Measurements from ENCODE around the gene HLA-DQA1.
"Not testable (repeated sequence)": the region's sequence is repeated elsewhere in the genome, so short reads cannot be mapped to it uniquely, and the experiment has no call there.

HLA-DQA1 gene

GRCh38 chr6:32659856-32660595 lies 22.8 kb downstream of the HLA-DQA1 start:
- DNase-seq = no peak

DNA sequence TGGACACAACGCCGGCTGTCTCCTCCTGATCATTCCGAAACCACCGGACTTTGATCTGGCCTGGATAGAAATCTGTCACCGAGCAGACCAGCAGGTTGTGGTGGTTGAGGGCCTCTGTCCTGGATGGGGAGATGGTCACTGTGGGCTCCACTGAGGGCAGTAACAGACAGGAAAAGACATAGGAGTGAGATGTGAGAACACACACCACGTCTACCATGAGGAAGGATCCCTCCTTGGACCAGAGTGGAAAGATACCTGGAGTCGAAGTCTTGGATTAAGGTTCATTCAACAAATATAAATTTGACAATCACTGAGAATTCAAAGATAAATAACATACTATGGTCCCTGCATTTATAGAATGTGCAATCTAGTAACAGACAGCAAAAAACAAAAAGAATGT lies 24.9 kb downstream of the HLA-DQA1 start:
- DNase-seq = no peak

DNA sequence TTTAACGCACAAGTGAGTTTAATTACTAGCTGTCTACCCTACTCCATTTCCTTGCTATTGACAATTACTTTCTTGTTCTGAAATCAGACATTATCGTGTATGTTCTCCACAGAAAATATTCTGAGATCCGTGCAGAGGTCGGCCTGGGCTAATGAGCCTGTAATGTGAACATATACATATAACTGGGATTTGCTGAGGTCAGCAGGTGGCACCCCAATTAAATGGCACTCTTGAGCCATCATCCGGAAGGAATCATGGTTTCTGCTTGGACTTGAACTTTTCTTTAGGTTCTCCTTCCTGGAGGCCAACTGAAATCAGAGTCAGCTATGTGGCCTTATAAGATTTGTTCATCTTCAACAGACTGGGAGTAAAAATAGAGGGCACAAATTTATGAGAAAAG lies 25.6 kb downstream of the HLA-DQA1 start:
- DNase-seq = no peak

DNA sequence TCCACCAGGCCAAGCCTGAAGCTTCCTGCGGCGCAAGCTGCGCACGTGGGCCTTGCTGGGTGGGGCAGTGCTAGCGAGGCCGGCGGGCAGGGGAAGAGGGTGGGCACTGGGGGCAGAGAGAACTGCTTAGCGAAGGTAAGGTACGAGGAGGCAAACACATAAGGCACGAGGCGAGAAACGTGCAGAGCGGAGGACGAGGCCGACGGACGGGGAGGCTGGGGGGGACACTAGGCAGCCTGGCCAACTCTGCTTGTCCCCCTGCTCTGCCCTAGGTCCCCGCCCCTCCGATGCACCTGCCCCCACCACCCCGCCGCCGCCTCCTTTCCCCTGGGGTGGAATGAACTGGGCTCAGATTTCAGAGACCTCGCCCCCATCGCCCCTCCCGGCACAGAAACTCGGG lies 27.1 kb downstream of the HLA-DQA1 start:
- DNase-seq = no peak

- DNase-seq = peak; percentile 27
Measured at GRCh38 chr6:32664827-32665362, 27.7 kb downstream of the HLA-DQA1 start.

GRCh38 chr6:32665661-32666060 lies 28.5 kb downstream of the HLA-DQA1 start:
- no peak for DNase-seq

DNA sequence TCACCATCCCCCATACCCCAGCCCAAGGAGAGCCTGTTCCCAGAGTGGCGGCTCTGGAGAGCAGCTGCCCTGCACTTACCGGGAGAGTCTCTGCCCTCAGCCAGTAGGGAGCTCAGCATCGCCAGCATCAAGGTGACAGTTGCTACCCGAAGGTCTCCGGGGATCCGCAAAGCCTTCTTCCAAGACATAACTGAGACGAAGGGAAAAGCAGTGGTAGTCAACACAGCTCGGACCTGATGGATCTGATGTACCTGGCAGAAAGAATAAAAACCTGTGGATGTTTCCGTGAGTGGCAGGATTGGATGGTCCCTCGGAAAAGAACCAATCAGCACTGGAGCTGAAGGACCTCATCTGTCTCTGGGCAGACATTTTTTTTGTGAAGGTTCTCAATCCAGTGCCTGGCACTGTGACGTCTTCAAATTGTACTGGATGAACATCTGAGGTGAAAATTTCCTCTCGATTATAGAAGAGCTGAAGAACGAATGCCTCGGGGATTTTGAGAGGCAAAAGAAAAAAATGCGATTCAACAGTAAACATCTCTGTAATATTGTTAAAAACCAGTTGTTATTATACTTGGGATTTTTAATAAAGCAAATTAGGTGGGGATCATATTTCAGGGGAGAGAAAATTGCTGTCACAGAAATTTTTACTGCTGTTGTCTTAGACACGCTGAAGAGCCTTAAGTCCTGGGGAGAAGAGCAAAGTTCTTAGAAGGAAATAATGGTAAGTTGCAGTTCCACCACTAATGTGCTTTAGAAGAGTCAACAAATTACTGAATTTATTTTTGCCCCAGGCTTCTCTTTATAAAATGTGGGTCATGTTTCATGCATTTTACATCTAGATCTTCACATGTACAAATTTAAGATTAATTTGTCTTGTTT lies 29.5 kb downstream of the HLA-DQA1 start, which contains the start of gene HLA-DQB1:
Gene HLA-DQB1 (minus strand): TSS at position 238 of the 881 bp plus-strand sequence. CDS start 50 bp downstream, at position 188.
- peak; percentile 72 for DNase-seq

DNA sequence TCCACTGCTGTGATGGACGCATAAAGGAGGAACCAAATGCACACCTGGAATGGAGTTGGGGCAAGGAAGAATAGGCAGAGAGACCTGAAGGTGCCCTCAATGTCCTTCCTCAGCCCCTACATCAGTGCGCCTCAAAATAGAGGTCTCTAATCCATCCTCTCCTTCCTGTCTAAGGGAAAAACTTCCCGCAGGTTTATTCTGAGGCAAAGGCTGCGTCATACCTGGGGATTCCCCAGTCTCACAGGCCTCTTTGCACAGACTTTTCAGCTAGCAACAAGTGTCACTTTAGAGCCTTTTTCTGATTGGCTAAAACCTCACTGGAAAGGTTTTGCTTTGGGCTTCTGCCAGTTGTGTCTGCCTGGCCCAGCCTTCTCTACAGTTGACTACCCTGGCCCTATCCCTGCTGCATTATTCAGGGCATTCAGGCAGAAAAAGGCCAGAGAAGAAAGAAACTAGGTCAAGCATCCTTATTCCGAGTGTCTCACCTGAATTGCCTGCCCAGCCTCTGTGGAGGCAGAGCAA lies 31.1 kb downstream of the HLA-DQA1 start:
- no peak for DNase-seq

GRCh38 chr6:32669240-32669639 lies 32.0 kb downstream of the HLA-DQA1 start:
- no peak for DNase-seq

DNA sequence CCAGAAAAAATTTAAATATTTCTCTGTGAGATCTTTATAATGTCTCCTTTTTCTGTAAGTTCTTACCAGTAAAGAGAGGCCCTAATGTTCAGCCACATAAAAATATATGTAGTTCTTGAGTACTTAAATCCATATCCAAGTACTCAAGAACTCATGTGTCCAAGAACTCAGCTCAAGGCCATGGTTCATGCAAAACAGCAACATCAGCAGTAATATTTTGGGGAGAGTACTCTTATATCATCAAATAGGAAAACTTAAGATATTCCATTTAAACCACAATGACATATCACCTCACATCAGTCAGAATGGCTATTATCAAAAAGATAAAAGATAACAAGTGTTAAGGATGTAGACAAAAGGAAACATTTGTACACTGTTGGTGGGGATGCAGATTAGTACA lies 32.7 kb downstream of the HLA-DQA1 start:
- no peak for DNase-seq

DNA sequence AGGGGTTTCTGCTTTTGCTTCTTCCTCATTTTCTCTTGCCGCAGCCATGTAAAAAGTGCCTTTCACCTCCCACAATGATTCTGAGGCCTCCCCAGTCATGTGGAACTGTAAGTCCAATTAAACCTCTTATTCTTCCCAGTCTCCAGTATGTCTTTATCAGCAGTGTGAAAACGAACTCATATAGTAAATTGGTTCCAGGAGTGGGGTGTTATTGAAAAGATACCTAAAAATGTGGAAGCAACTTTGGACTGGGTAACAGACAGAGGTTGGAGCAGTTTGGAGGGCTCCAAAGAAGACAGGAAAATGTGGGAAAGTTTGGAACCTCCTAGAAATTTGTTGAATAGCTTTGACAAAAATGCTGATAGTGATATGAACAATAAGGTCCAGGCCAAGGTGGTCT lies 34.7 kb downstream of the HLA-DQA1 start:
- not testable (repeated sequence) for DNase-seq

DNA sequence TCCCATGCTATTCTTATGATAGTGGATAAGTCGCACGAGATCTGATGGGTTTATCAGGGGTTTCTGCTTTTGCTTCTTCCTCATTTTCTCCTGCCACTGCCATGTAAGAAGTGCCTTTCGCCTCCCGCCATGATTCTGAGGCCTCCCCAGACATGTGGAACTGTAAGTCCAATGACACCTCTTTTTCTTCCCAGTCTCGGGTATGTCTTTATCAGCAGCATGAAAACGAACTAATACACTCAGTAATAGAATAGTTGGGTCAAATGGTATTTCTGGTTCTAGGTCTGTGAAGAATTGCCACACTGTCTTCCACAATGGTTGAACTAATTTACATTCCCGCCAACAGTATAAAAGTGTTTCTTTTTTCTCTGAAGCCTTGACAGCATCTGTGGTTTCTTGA lies 36.9 kb downstream of the HLA-DQA1 start:
- not testable (repeated sequence) for DNase-seq

DNA sequence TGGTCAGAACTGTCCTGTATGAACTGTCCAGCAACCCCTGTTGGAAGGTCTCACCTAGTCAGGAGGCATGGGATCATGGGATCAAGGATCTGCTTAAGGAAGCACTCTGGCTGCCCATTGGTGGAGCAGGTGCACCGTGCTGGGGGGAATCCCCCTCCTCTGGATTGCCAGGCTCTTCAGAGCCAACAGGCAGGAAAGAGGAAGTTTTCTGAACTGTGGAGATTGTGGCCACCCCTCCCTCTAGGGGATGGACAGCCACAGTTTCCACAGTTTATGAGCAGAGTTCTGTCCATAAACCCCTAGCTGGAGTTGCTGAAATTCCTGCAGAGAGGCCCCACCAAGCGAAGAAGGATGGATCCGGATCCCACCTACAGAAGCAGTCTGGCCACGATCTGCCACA lies 42.3 kb downstream of the HLA-DQA1 start:
- no peak for DNase-seq

- no peak for DNase-seq
Measured at GRCh38 chr6:32680055-32680454, 42.8 kb downstream of the HLA-DQA1 start.

GRCh38 chr6:32684246-32684645 lies 47.0 kb downstream of the HLA-DQA1 start:
- peak; percentile 98 for DNase-seq

DNA sequence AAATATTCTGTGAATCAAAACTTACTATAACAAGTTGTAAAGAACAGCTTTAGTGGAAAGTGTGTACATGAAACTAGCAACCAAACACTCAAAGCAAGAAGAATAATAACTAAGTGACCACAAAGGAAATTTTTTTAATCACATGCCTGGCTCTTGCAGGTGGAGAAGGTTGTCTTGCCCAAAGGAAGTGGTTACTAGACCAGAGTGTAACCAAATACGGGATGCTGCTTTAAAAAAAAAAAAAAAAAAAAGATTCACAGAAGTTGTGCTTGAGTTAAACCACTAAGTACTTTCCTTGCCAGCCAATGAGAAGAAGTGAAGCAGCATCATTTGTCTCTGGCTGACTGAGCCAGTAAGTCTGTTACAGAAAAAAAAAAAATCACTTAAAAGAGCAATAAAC lies 48.4 kb downstream of the HLA-DQA1 start:
- DNase-seq = peak; percentile 54

DNA sequence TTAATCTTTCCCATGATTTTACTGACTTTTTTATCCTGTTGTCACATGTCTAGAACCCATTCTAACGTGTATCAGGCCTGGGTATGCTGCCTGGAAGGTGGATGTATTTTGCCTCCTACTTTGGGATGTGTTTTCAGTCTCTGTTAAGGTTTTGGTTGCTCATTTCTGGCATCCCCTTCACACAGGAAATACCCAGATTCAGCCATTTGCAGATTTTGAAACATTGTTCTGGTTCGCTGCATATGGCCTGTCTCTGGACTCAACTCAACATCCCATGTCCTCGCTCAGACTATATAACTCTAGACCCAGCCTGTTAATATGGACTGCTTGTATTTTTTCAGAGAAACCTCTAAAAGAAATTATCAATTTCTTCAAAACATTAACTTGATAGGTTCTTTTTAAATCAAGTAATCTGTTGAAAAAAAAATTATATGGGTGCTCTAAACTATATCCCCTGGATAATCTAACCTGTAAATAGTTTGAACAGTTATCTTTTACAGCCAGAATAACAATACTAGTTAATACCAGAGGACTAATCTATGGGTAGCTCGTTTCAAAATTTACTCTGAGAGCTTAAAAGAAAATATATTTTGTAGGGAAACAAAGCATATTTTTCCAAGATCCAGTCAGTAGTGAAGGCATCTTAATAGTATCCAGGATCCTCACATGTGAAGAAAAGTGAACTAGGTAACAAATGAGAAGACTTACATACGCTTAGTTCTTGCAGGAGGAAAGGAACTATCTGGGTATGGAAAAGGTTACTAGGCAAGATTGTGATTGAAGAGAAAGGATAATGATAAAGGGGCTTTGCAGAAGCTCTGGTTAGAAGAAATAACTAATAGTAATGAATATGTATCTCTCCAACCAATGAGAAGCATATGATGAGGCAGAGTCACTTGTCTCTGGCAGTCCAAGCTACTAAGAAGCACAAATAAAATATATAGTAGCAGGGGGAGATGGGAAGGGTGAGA lies 52.6 kb downstream of the HLA-DQA1 start:
- no peak for DNase-seq

DNA sequence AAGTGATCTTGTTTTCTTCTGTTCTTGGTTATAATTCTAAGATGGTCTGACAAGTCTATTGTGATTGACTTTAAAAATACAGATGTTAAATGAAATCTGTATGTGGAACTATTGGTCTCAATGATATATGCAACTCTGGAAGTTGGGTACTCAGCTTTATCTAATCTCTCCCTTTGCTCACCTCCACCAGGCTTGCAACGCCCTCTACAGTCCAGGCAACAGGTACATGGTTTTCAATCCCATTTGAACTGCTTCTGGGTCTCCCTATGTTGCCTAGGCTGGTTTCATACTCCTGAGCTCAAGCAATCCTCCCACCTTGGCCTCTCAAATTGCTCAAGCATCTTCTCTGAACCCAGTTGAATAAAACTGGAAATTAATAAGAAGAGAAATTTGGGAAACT lies 54.8 kb downstream of the HLA-DQA1 start:
- peak; percentile 63 for DNase-seq
